NCI-H526 treated with DMSO at 0.1 percent for 48 hours (cell line): ENCODE measurements around the gene CACNA1G.

Source experiments
- DNase-seq: peaks from one replicate; lab custom pipeline; 2025; lab: John Stamatoyannopoulos, UW

The CACNA1G gene

GRCh38 chr17:50533720-50534148 is 26.8 kb upstream of the CACNA1G start:
- DNase-seq, result no peak

- DNase-seq, result peak; percentile 38
Observed at GRCh38 chr17:50534222-50534978, 26.1 kb upstream of the CACNA1G start.

GRCh38 chr17:50534979-50535326 is 25.6 kb upstream of the CACNA1G start:
- no peak for DNase-seq

GRCh38 chr17:50535407-50535806 is 25.1 kb upstream of the CACNA1G start:
- DNase-seq, result no peak

- no peak for DNase-seq
Observed at GRCh38 chr17:50536683-50537646, 23.6 kb upstream of the CACNA1G start.

GRCh38 chr17:50537721-50538548 is 22.6 kb upstream of the CACNA1G start:
- no peak for DNase-seq

- no peak for DNase-seq
Observed at GRCh38 chr17:50538549-50539410, 21.7 kb upstream of the CACNA1G start.

- peak; percentile 43 for DNase-seq
Observed at GRCh38 chr17:50539762-50540559, 20.6 kb upstream of the CACNA1G start.

- DNase-seq, result no peak
Observed at GRCh38 chr17:50540560-50541401, 19.7 kb upstream of the CACNA1G start.

GRCh38 chr17:50541402-50541715 is 19.2 kb upstream of the CACNA1G start:
- DNase-seq, result no peak

- peak; percentile 81 for DNase-seq
Observed at GRCh38 chr17:50541716-50542688, 18.5 kb upstream of the CACNA1G start.

- peak; percentile 79 for DNase-seq
Observed at GRCh38 chr17:50542795-50543774, 17.4 kb upstream of the CACNA1G start.

- no peak for DNase-seq
Observed at GRCh38 chr17:50544516-50544915, 16.0 kb upstream of the CACNA1G start.

- no peak for DNase-seq
Observed at GRCh38 chr17:50545311-50545710, 15.2 kb upstream of the CACNA1G start.

- DNase-seq, result no peak
Observed at GRCh38 chr17:50546701-50547034, 13.8 kb upstream of the CACNA1G start.

- DNase-seq, result peak; percentile 75
Observed at GRCh38 chr17:50547035-50547735, 13.3 kb upstream of the CACNA1G start, which contains the start of gene SPATA20. SPATA20 (plus strand) TSS chr17:50547174; CDS start chr17:50547209, 35 bp downstream.

GRCh38 chr17:50547736-50548083 is 12.8 kb upstream of the CACNA1G start:
- DNase-seq, result no peak
